PC-3 (cell line): Measurements from ENCODE around the gene ITGAV. TPM values are rescaled to one million over a fixed set of nuclear protein-coding genes. Genes with fewer than 3 reads are reported as not detected.

Experiments used
- ATAC-seq: fragments of 200-7000 bp; cut with Tn5 transposase; 2 replicates; pipeline ENCODE4 v1.9.1; 2020; ENCODE audit warnings: mild to moderate bottlenecking, moderate library complexity
- BruUV-seq: library from RNA; stranded (reverse); fragments of 400-500 nt; replicated peaks from 2 replicates; lab custom pipeline; 2021; lab: Mats Ljungman, UMichigan
- CTCF ChIA-PET: fragments of 300-600 bp; sonication (Branson Sonifier 250); formaldehyde crosslinking; loops from one replicate; lab custom pipeline; 2022; ENCODE audit warnings: antibody characterized with exemption; lab: Charles Lee
- POLR2A ChIA-PET: fragments of 300-600 bp; sonication (Branson Sonifier 250); formaldehyde crosslinking; loops from one replicate; lab custom pipeline; 2022; ENCODE audit warnings: antibody characterized with exemption; ENCODE audit not compliant: unreplicated experiment; lab: Charles Lee
- DNase-seq: peaks from one replicate; pipeline ENCODE4 v3.0.0-alpha.2; 2015
- H2AFZ ChIP-seq: fragments of 300-600 bp; sonication (generic); 2 replicates; pipeline ENCODE4 v1.6.0; 2016; ENCODE audit warnings: antibody characterized with exemption, low read length
- H3F3A ChIP-seq: fragments of 300-600 bp; sonication (generic); one replicate; pipeline ENCODE4 v1.6.0; 2017; ENCODE audit warnings: antibody characterized with exemption, low read length, control low read depth, mild to moderate bottlenecking; ENCODE audit not compliant: unreplicated experiment
- H3K27ac ChIP-seq: fragments of 300-600 bp; sonication (generic); 2 replicates; pipeline ENCODE4 v1.5.1; 2016; ENCODE audit warnings: mild to moderate bottlenecking, low read length
- H3K27me3 ChIP-seq: fragments of 300-600 bp; sonication (generic); 2 replicates; pipeline ENCODE4 v1.6.1; 2016; ENCODE audit warnings: low read length, mixed read lengths
- H3K36me3 ChIP-seq: fragments of 300-600 bp; sonication (generic); 2 replicates; pipeline ENCODE4 v1.6.1; 2016; ENCODE audit warnings: low read depth, mixed run types, low read length, mixed read lengths
- H3K4me1 ChIP-seq: fragments of 300-600 bp; sonication (generic); 2 replicates; pipeline ENCODE4 v1.5.1; 2016; ENCODE audit warnings: low read length; ENCODE audit not compliant: insufficient read depth
- H3K4me2 ChIP-seq: fragments of 300-600 bp; sonication (generic); 2 replicates; pipeline ENCODE4 v1.6.0; 2016; ENCODE audit warnings: low read length
- H3K4me3 ChIP-seq: fragments of 300-600 bp; sonication (generic); 2 replicates; pipeline ENCODE4 v1.5.1; 2016; ENCODE audit warnings: mild to moderate bottlenecking, low read length, mixed read lengths
- H3K79me2 ChIP-seq: fragments of 300-600 bp; sonication (generic); 2 replicates; pipeline ENCODE4 v1.6.1; 2017; ENCODE audit warnings: low read length, mixed read lengths
- H3K9ac ChIP-seq: fragments of 300-600 bp; sonication (generic); 2 replicates; pipeline ENCODE4 v1.6.0; 2016; ENCODE audit warnings: mild to moderate bottlenecking, low read length
- H3K9me2 ChIP-seq: fragments of 300-600 bp; sonication (generic); replicated peaks from 2 replicates; pipeline ENCODE4 v1.6.1; 2016; ENCODE audit warnings: mixed run types, low read length, mixed read lengths
- H3K9me3 ChIP-seq: fragments of 300-600 bp; sonication (generic); 2 replicates; pipeline ENCODE4 v1.6.1; 2016; ENCODE audit warnings: low read length, mixed read lengths
- H4K20me1 ChIP-seq: fragments of 300-600 bp; sonication (generic); 2 replicates; pipeline ENCODE4 v1.6.1; 2016; ENCODE audit warnings: low read length, mixed read lengths
- CTCF ChIP-seq: fragments of 300-600 bp; sonication (generic); conservative IDR thresholded peaks from 2 replicates; pipeline ENCODE4 v1.5.1; 2017; ENCODE audit warnings: antibody characterized with exemption, low read depth, mild to moderate bottlenecking, low read length
- EZH2 ChIP-seq: fragments of 300-600 bp; sonication (generic); IDR thresholded peaks from one replicate; pipeline ENCODE4 v1.6.1; 2017; ENCODE audit warnings: antibody characterized with exemption, mild to moderate bottlenecking, low read length; ENCODE audit not compliant: unreplicated experiment
- EZH2phosphoT487 ChIP-seq: fragments of 300-600 bp; sonication (generic); IDR thresholded peaks from 2 replicates; pipeline ENCODE4 v1.6.1; 2018; ENCODE audit warnings: mild to moderate bottlenecking, antibody characterized with exemption, low read length, borderline replicate concordance
- intact Hi-C: fragments of 100-400 bp; cut with micrococcal nuclease; formaldehyde crosslinking; loops from 2 replicates; pipeline ENCODE4 v1.9.0; 2023
- total RNA-seq: library from RNA; depleted of rRNA; stranded (reverse); fragments of >200 nt; gene quantifications from 2 replicates; pipeline ENCODE4 v1.2.3, GENCODE V29; 2014

ITGAV gene
- total RNA-seq, 1 experiment from 2014 or later: 23.5 TPM

- no peaks in the 10 kb centered on the region for H3K36me3 ChIP-seq
- ATAC-seq (no peak), DNase-seq (no peak)
- no peaks in the 10 kb centered on the region for H3K9me2 ChIP-seq
- H3F3A ChIP-seq: no peaks in the 10 kb centered on the region
- H4K20me1 ChIP-seq: no peaks in the 10 kb centered on the region
- ChIA-PET CTCF (no interaction called here), POLR2A (no interaction called here)
- BruUV-seq: no TSS peak
- no peak overlapping the region for H2AFZ ChIP-seq
- H3K27ac ChIP-seq: no peak overlapping the region
- no peaks in the 10 kb centered on the region for H3K27me3 ChIP-seq
- no peak overlapping the region for H3K9ac ChIP-seq
- H3K4me2 ChIP-seq: no peak overlapping the region
- TF ChIP-seq EZH2 (no peak), CTCF (no peak)
- no peaks in the 10 kb centered on the region for H3K79me2 ChIP-seq
- intact Hi-C loops: no loop called here
- no peak overlapping the region for H3K4me3 ChIP-seq
- H3K9me3 ChIP-seq: no peaks in the 10 kb centered on the region
- H3K4me1 ChIP-seq: no peaks in the 10 kb centered on the region
Measured at GRCh38 chr2:186612026-186612425, 22.2 kb downstream of the ITGAV start.

GRCh38 chr2:186612555-186613440 lies 22.9 kb downstream of the ITGAV start:
- Histone ChIP-seq H3K4me2 (no peak overlapping the region), H3K27me3 (no peaks in the 10 kb centered on the region), H3K27ac (no peak overlapping the region), H3K9me2 (no peaks in the 10 kb centered on the region), H2AFZ (no peak overlapping the region), H3K36me3 (no peaks in the 10 kb centered on the region), H3K9me3 (no peaks in the 10 kb centered on the region), H3K9ac (no peak overlapping the region), H3K4me3 (no peak overlapping the region), H3K4me1 (no peaks in the 10 kb centered on the region), H3K79me2 (no peaks in the 10 kb centered on the region), H3F3A (no peaks in the 10 kb centered on the region), H4K20me1 (no peaks in the 10 kb centered on the region)
- TF ChIP-seq EZH2phosphoT487 (no peak), EZH2 (no peak), CTCF (no peak)
- BruUV-seq: no TSS peak
- intact Hi-C loops: no loop called here
- DNase-seq (no peak), ATAC-seq (no peak)
- ChIA-PET CTCF (no interaction called here), POLR2A (interaction anchor here (0.6 kb wide), 1 partner anchor 23 kb away, joined by 4 read pairs; no protein-coding TSS in a partner anchor)

GRCh38 chr2:186614373-186614772 lies 24.5 kb downstream of the ITGAV start:
- H3K4me1 ChIP-seq: no peaks in the 10 kb centered on the region
- H3K27me3 ChIP-seq: no peaks in the 10 kb centered on the region
- H3K4me3 ChIP-seq: no peak overlapping the region
- H3K27ac ChIP-seq: no peak overlapping the region
- no TSS peak for BruUV-seq
- no peak for TF ChIP-seq EZH2
- no peak for TF ChIP-seq CTCF
- TF ChIP-seq EZH2phosphoT487: no peak
- no peaks in the 10 kb centered on the region for H3K9me2 ChIP-seq
- DNase-seq: no peak
- H3F3A ChIP-seq: no peaks in the 10 kb centered on the region
- no peak overlapping the region for H3K9ac ChIP-seq
- no peaks in the 10 kb centered on the region for H3K9me3 ChIP-seq
- H3K36me3 ChIP-seq: no peaks in the 10 kb centered on the region
- no peak overlapping the region for H3K4me2 ChIP-seq
- CTCF ChIA-PET: no interaction called here
- H2AFZ ChIP-seq: no peak overlapping the region
- no peaks in the 10 kb centered on the region for H3K79me2 ChIP-seq
- ATAC-seq: no peak
- POLR2A ChIA-PET: interaction anchor here (0.6 kb wide), 1 partner anchor 973 kb away, joined by 3 read pairs; no protein-coding TSS in a partner anchor
- no peaks in the 10 kb centered on the region for H4K20me1 ChIP-seq
- intact Hi-C loops: no loop called here
